ENCODE measurements around the gene SLC36A2. TPM values are rescaled to one million over a fixed set of nuclear protein-coding genes. Genes with fewer than 3 reads are reported as not detected.

Gene SLC36A2
- total and polyA plus RNA-seq, 4 donors: not detected

DNA sequence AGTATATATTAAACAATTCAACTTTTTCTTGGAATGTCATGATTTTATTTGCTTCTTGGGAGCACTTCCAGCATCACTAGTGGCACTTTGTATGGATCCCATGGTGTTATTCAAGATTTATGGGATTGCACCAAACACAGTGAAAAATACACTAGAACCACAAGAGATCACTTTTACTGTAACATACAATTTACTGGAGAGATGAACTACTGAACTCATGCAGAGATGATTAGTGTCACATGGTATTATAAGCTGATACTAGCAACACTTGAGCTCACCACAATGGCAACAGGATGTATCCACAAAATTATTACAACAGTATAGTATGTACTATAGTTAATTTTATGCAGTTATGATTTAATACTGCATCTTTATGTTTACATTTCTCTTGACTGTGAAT, 16.3 kb upstream of the SLC36A2 start:
- Histone ChIP-seq H3K36me3 (ENCODE audit: control insufficient read depth in 1 of 2, insufficient read depth in 2 of 2, low read length in 1 of 2) (no peaks in the 10 kb centered on the region), H3K27ac (ENCODE audit: low read depth in 1 of 2, low read length in 2 of 2) (no peak overlapping the region), H3K9me3 (ENCODE audit: control insufficient read depth, low read length) (peaks cover 13% of the 10 kb centered on the region), H3K4me3 (ENCODE audit: low read length in 2 of 2) (no peak overlapping the region), H3K4me1 (ENCODE audit: control insufficient read depth in 1 of 2, insufficient read depth in 2 of 2, low read length in 2 of 2) (no peaks in the 10 kb centered on the region), H3K27me3 (ENCODE audit: control insufficient read depth in 1 of 2, insufficient read depth in 2 of 2, low read length in 1 of 2) (no peaks in the 10 kb centered on the region)
- intact Hi-C loops (cut with DNase I): no loop called here
- DNase-seq (no peak), ATAC-seq (ENCODE audit: low FRiP score) (no peak)

DNA sequence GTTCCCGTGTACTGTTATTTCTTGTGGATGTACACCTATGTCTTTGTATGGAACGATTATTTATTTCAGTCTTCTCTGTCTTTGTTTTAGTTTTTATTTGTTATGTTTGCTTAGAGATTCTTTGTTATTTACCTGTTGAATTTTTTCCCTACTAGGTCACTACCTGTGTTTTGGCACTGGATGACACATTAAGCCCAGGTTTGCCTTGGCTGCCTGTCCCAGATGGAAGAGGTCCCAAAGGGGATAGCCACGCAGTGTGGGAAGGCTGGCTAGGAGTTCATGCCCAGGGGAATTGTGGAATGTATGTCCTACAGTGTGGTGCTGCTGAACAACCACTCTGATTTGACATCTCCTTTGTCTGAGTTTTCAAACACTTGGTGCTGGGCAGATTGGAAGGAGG, 15.6 kb upstream of the SLC36A2 start:
- Histone ChIP-seq H3K4me1 (ENCODE audit: control insufficient read depth in 1 of 2, insufficient read depth in 2 of 2, low read length in 2 of 2) (no peaks in the 10 kb centered on the region), H3K9me3 (ENCODE audit: control insufficient read depth, low read length) (peaks cover 14% of the 10 kb centered on the region), H3K4me3 (ENCODE audit: low read length in 2 of 2) (no peak overlapping the region), H3K27me3 (ENCODE audit: control insufficient read depth in 1 of 2, insufficient read depth in 2 of 2, low read length in 1 of 2) (no peaks in the 10 kb centered on the region), H3K36me3 (ENCODE audit: control insufficient read depth in 1 of 2, insufficient read depth in 2 of 2, low read length in 1 of 2) (no peaks in the 10 kb centered on the region), H3K27ac (ENCODE audit: low read depth in 1 of 2, low read length in 2 of 2) (no peak overlapping the region)
- DNase-seq (no peak), ATAC-seq (ENCODE audit: low FRiP score) (no peak)
- intact Hi-C loops (cut with DNase I): no loop called here
- 56 to 59% methylated on average over 3 of the region's 3 CpGs for WGBS, 2 donors

DNA sequence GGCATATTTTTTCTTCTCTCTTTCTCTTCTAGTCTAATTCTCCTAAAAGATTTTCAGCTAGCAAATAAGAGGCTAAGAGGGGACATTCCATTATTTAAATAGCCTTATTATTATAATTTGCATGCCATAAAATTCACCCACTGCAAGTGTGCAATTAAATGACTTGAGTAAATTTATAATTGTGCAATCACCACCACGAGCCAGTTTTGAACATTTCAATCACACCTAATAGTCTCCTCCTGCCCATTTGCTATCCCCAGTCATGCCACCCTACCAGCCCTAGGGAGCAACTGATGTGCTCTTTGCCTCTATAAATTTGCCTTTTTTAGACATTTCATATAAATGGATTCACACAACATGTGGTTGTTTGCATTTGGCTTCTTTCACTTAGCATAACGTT, 12.0 kb upstream of the SLC36A2 start:
- no peaks in the 10 kb centered on the region for H3K4me1 ChIP-seq (ENCODE audit: control insufficient read depth in 1 of 2, insufficient read depth in 2 of 2, low read length in 2 of 2)
- no peaks in the 10 kb centered on the region for H3K36me3 ChIP-seq (ENCODE audit: control insufficient read depth in 1 of 2, insufficient read depth in 2 of 2, low read length in 1 of 2)
- no peak overlapping the region for H3K27ac ChIP-seq (ENCODE audit: low read depth in 1 of 2, low read length in 2 of 2)
- ATAC-seq (ENCODE audit: low FRiP score): no peak
- intact Hi-C loops (cut with DNase I): no loop called here
- H3K4me3 ChIP-seq (ENCODE audit: low read length in 2 of 2): no peak overlapping the region
- no peaks in the 10 kb centered on the region for H3K27me3 ChIP-seq (ENCODE audit: control insufficient read depth in 1 of 2, insufficient read depth in 2 of 2, low read length in 1 of 2)
- 67 to 71% methylated on average over 2 of the region's 2 CpGs for whole genome bisulfite sequencing, 2 donors
- peaks cover 4% of the 10 kb centered on the region for H3K9me3 ChIP-seq (ENCODE audit: control insufficient read depth, low read length)
- DNase-seq: no peak

DNA sequence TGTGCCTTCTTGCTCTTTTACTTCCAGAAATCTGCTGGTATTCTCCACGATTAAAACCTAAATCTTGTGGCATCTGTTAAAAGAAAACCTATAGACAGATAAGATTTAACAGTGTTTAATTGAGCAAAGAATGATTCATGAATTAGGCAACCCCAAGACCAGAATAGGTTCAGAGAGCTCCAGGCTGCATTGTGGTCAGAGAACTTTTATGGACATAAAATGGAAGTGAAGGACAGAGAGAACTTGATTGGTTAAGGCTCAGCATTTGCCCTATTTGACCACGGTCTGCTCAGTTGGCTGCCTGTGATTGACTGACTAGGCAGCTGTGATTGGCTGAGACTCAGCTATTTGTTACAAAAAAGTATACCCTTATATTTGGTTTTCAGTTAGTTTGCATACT, 10.4 kb upstream of the SLC36A2 start:
- H3K36me3 ChIP-seq (ENCODE audit: control insufficient read depth in 1 of 2, insufficient read depth in 2 of 2, low read length in 1 of 2): no peaks in the 10 kb centered on the region
- H3K27ac ChIP-seq (ENCODE audit: low read depth in 1 of 2, low read length in 2 of 2): no peak overlapping the region
- no peak overlapping the region for H3K4me3 ChIP-seq (ENCODE audit: low read length in 2 of 2)
- peaks cover 4% of the 10 kb centered on the region for H3K9me3 ChIP-seq (ENCODE audit: control insufficient read depth, low read length)
- no peaks in the 10 kb centered on the region for H3K4me1 ChIP-seq (ENCODE audit: control insufficient read depth in 1 of 2, insufficient read depth in 2 of 2, low read length in 2 of 2)
- whole genome bisulfite sequencing, 2 donors: 14 to 15% methylated on average over 2 of the region's 2 CpGs
- no peaks in the 10 kb centered on the region for H3K27me3 ChIP-seq (ENCODE audit: control insufficient read depth in 1 of 2, insufficient read depth in 2 of 2, low read length in 1 of 2)
- DNase-seq (no peak), ATAC-seq (ENCODE audit: low FRiP score) (no peak)
- intact Hi-C loops (cut with DNase I): no loop called here

DNA sequence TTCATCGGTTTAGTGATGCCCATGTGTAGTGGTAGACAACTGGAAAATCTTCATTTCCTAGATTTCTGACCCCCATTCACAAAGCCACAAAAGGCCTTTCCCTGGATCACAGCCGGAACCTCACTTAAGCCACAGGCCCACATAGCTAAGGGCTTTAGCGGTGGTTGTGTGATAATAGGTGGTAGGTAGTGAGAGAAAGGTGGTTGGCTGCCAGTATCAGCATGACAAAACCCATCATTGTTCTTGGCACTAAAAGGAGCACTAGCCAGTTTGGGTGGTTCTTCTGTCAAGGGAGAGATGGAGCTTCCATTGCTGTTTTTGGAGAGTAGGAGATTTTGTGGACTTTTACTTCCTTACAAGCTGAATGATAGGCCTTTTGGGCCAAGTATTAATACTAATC, 9.7 kb upstream of the SLC36A2 start:
- no peaks in the 10 kb centered on the region for H3K4me1 ChIP-seq (ENCODE audit: control insufficient read depth in 1 of 2, insufficient read depth in 2 of 2, low read length in 2 of 2)
- no peaks in the 10 kb centered on the region for H3K27me3 ChIP-seq (ENCODE audit: control insufficient read depth in 1 of 2, insufficient read depth in 2 of 2, low read length in 1 of 2)
- DNase-seq: no peak
- ATAC-seq (ENCODE audit: low FRiP score): no peak
- no peak overlapping the region for H3K4me3 ChIP-seq (ENCODE audit: low read length in 2 of 2)
- WGBS, 2 donors: 75 to 79% methylated on average over 3 of the region's 3 CpGs
- intact Hi-C loops (cut with DNase I): no loop called here
- H3K27ac ChIP-seq (ENCODE audit: low read depth in 1 of 2, low read length in 2 of 2): no peak overlapping the region
- peaks cover 1% of the 10 kb centered on the region for H3K9me3 ChIP-seq (ENCODE audit: control insufficient read depth, low read length)
- H3K36me3 ChIP-seq (ENCODE audit: control insufficient read depth in 1 of 2, insufficient read depth in 2 of 2, low read length in 1 of 2): no peaks in the 10 kb centered on the region

DNA sequence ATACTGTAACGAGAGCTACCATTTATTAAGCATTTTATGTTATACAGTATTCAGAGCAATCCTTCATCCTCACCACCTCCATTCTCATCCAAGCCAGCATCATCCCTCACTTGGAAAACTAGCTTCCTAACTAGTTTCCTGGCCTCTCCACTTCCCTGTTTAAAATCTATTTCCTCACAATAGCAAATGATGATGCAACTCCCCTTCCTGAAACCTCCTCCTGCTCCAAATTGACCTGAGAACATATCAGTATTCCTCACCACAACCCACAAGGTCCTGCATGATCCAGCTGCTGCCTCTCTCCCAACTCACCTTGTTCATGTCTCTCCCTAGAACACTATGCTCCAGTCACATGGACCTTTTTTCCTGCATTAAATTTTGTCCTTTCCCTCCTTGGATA, 4.3 kb upstream of the SLC36A2 start:
- H3K4me1 ChIP-seq (ENCODE audit: control insufficient read depth in 1 of 2, insufficient read depth in 2 of 2, low read length in 2 of 2): no peaks in the 10 kb centered on the region
- 95 to 100% methylated on average over 1 of the region's 1 CpG for WGBS, 2 donors
- no peak overlapping the region for H3K27ac ChIP-seq (ENCODE audit: low read depth in 1 of 2, low read length in 2 of 2)
- ATAC-seq (ENCODE audit: low FRiP score): no peak
- no peak for DNase-seq
- H3K27me3 ChIP-seq (ENCODE audit: control insufficient read depth in 1 of 2, insufficient read depth in 2 of 2, low read length in 1 of 2): peaks cover 0 to 2% of the 10 kb centered on the region in 2 donors
- no peaks in the 10 kb centered on the region for H3K36me3 ChIP-seq (ENCODE audit: control insufficient read depth in 1 of 2, insufficient read depth in 2 of 2, low read length in 1 of 2)
- intact Hi-C loops (cut with DNase I): no loop called here
- no peak overlapping the region for H3K4me3 ChIP-seq (ENCODE audit: low read length in 2 of 2)
- H3K9me3 ChIP-seq (ENCODE audit: control insufficient read depth, low read length): no peaks in the 10 kb centered on the region

DNA sequence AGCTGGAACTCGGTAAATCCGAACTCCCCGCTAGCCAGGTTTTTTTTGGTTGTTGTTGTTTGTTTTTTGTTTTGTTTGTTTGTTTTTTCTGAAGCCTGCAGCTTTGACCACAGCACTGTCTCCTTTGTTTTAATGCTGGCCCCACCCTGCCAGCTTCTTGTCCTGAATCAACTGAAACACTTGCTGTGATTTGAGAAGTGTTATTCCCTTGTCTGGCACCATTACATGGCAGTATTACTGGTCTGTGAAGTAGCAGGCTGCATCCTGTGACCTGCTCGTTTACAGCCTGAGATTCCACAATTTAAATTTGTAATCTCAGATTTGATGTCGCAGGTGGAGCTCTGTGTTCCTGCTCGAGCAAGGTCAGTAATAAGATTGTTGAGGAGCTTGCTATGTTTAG, 1.4 kb upstream of the SLC36A2 start:
- intact Hi-C loops (cut with DNase I): no loop called here
- Histone ChIP-seq H3K9me3 (ENCODE audit: control insufficient read depth, low read length) (no peaks in the 10 kb centered on the region), H3K27ac (ENCODE audit: low read depth in 1 of 2, low read length in 2 of 2) (no peak overlapping the region), H3K4me3 (ENCODE audit: low read length in 2 of 2) (no peak overlapping the region), H3K36me3 (ENCODE audit: control insufficient read depth in 1 of 2, insufficient read depth in 2 of 2, low read length in 1 of 2) (no peaks in the 10 kb centered on the region), H3K27me3 (ENCODE audit: control insufficient read depth in 1 of 2, insufficient read depth in 2 of 2, low read length in 1 of 2) (peaks cover 0 to 2% of the 10 kb centered on the region in 2 donors), H3K4me1 (ENCODE audit: control insufficient read depth in 1 of 2, insufficient read depth in 2 of 2, low read length in 2 of 2) (no peaks in the 10 kb centered on the region)
- 39 to 49% methylated on average over 6 of the region's 6 CpGs for WGBS, 2 donors
- ATAC-seq (ENCODE audit: low FRiP score) (no peak), DNase-seq (no peak)

DNA sequence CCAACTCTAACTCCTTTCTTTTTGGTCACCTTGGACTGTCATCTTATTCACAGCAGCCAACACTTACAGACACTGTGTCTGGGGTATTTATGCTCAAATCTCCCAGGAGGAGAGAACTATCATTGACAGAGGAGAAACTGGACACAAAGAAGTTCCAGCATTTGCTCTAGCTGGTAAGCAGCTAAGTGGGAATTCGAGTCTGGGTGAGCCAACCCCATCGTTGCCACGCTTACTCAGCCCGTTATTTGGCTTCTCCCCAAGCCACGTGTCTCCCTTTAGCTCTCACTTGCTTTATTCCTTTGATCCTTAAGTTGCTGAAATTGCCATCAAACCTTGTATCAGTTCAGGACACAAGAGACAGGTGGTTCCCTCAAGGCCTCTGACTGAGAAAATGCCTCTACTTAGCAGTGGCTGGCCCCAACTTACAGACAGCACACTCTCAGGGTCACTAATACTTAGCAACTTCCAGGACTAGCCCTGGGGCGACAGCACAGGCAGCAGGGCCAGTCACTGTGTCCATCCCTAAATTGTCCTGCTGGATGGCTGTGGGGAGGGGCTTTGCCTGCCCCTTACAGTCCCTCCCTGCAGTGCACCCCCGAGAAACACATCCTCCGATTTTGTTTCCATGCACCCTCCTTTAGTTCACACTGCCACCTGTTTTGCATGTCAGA, 1.4 kb downstream of the SLC36A2 start:
- H3K4me1 ChIP-seq (ENCODE audit: control insufficient read depth in 1 of 2, insufficient read depth in 2 of 2, low read length in 2 of 2): no peaks in the 10 kb centered on the region
- no peaks in the 10 kb centered on the region for H3K9me3 ChIP-seq (ENCODE audit: control insufficient read depth, low read length)
- no peak overlapping the region for H3K4me3 ChIP-seq (ENCODE audit: low read length in 2 of 2)
- intact Hi-C loops (cut with DNase I): no loop called here
- no peak overlapping the region for H3K27ac ChIP-seq (ENCODE audit: low read depth in 1 of 2, low read length in 2 of 2)
- ATAC-seq (ENCODE audit: low FRiP score): no peak
- DNase-seq: no peak
- 32 to 34% methylated on average over 8 of the region's 8 CpGs for WGBS, 2 donors
- H3K27me3 ChIP-seq (ENCODE audit: control insufficient read depth in 1 of 2, insufficient read depth in 2 of 2, low read length in 1 of 2): peaks cover 0 to 2% of the 10 kb centered on the region in 2 donors
- H3K36me3 ChIP-seq (ENCODE audit: control insufficient read depth in 1 of 2, insufficient read depth in 2 of 2, low read length in 1 of 2): no peaks in the 10 kb centered on the region

DNA sequence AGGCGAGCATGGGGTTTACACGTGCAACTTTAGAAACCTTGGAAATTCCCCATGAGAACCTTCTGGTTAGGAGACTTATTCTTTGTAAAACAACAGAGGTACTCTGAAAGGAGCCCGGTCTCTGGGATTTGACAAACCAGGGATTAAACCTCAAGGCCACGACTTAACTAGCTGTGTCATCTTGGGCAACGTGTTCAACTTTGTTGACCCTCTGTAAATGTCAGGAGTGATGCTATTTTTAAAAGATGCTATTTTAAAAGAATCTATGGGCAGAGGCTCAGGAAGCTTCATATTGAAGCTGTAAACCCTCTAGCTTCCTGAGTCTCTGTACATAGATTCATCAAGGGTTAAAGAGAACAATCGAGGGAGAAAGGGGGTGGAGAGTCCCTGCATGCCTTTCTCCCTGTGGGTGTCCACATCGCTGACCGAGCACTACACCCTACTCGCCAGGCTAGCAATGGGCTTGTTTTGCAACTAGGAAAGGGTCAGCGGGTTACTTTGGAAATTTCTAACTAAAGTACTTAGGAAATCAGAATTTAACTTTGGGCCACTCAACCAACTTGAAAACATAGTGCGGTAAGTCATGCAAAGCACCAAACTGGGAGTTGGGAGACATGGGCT, 2.1 kb downstream of the SLC36A2 start:
- intact Hi-C loops (cut with DNase I): no loop called here
- DNase-seq (no peak), ATAC-seq (ENCODE audit: low FRiP score) (no peak)
- Histone ChIP-seq H3K36me3 (ENCODE audit: control insufficient read depth in 1 of 2, insufficient read depth in 2 of 2, low read length in 1 of 2) (no peaks in the 10 kb centered on the region), H3K9me3 (ENCODE audit: control insufficient read depth, low read length) (no peaks in the 10 kb centered on the region), H3K27me3 (ENCODE audit: control insufficient read depth in 1 of 2, insufficient read depth in 2 of 2, low read length in 1 of 2) (peaks cover 0 to 2% of the 10 kb centered on the region in 2 donors), H3K4me1 (ENCODE audit: control insufficient read depth in 1 of 2, insufficient read depth in 2 of 2, low read length in 2 of 2) (no peaks in the 10 kb centered on the region), H3K4me3 (ENCODE audit: low read length in 2 of 2) (no peak overlapping the region), H3K27ac (ENCODE audit: low read depth in 1 of 2, low read length in 2 of 2) (no peak overlapping the region)
- WGBS, 2 donors: 34 to 36% methylated on average over 11 of the region's 11 CpGs

Measured in aorta (tissue), 5 donors.